Loucy (cell line): ENCODE data around the gene COL27A1.

Source experiments
- H2AFZ ChIP-seq: fragments of 200-600 bp; sonication (generic); 2 replicates; pipeline ENCODE4 v1.6.0; 2016; ENCODE audit warnings: antibody characterized with exemption, mild to moderate bottlenecking, low read length, moderate library complexity
- H3F3A ChIP-seq: fragments of 200-600 bp; 2 replicates; pipeline ENCODE4 v1.6.0; 2016; ENCODE audit warnings: antibody characterized with exemption, low read depth, mild to moderate bottlenecking
- H3K27me3 ChIP-seq: fragments of 200-600 bp; sonication (generic); 2 replicates; pipeline ENCODE4 v1.6.1; 2014; ENCODE audit warnings: low read length, mild to moderate bottlenecking; ENCODE audit not compliant: insufficient read depth, poor library complexity, severe bottlenecking
- H3K36me3 ChIP-seq: fragments of 200-600 bp; sonication (generic); 2 replicates; pipeline ENCODE4 v1.6.1; 2016; ENCODE audit warnings: low read length; ENCODE audit not compliant: insufficient read depth
- H3K4me1 ChIP-seq: fragments of 200-600 bp; sonication (generic); 2 replicates; pipeline ENCODE4 v1.5.1; 2014; ENCODE audit warnings: low read length, mild to moderate bottlenecking; ENCODE audit not compliant: insufficient read depth, poor library complexity, severe bottlenecking
- H3K4me2 ChIP-seq: fragments of 200-600 bp; sonication (generic); 2 replicates; pipeline ENCODE4 v1.6.0; 2014; ENCODE audit warnings: antibody characterized with exemption, low read length, low read depth, mild to moderate bottlenecking; ENCODE audit not compliant: poor library complexity, severe bottlenecking
- H3K4me3 ChIP-seq: fragments of 200-600 bp; sonication (generic); 2 replicates; pipeline ENCODE4 v1.5.1; 2014; ENCODE audit warnings: low read length, mild to moderate bottlenecking, mixed read lengths; ENCODE audit not compliant: poor library complexity, severe bottlenecking
- H3K79me2 ChIP-seq: fragments of 200-600 bp; sonication (generic); 2 replicates; pipeline ENCODE4 v1.6.1; 2014; ENCODE audit warnings: low read length; ENCODE audit not compliant: insufficient read depth
- H3K9ac ChIP-seq: fragments of 200-600 bp; sonication (generic); 2 replicates; pipeline ENCODE4 v1.6.0; 2014; ENCODE audit warnings: mild to moderate bottlenecking, low read depth, low read length, moderate library complexity; ENCODE audit not compliant: poor library complexity, severe bottlenecking
- H3K9me2 ChIP-seq: fragments of 200-600 bp; sonication (generic); replicated peaks from 2 replicates; pipeline ENCODE4 v1.6.1; 2016; ENCODE audit warnings: low read depth, low read length, mixed read lengths
- H3K9me3 ChIP-seq: fragments of 200-600 bp; sonication (generic); 2 replicates; pipeline ENCODE4 v1.6.1; 2014; ENCODE audit warnings: mild to moderate bottlenecking, antibody characterized with exemption, low read length, low read depth; ENCODE audit not compliant: insufficient read depth
- H4K20me1 ChIP-seq: fragments of 200-600 bp; sonication (generic); 2 replicates; pipeline ENCODE4 v1.6.0; 2014; ENCODE audit warnings: antibody characterized with exemption, low read length, mild to moderate bottlenecking; ENCODE audit not compliant: insufficient read depth, poor library complexity, severe bottlenecking
- CTCF ChIP-seq: fragments of 200-600 bp; sonication (generic); conservative IDR thresholded peaks from 2 replicates; pipeline ENCODE4 v1.5.1; 2014; ENCODE audit warnings: mild to moderate bottlenecking, antibody characterized with exemption, low read length
- EZH2phosphoT487 ChIP-seq: fragments of 200-600 bp; IDR thresholded peaks from 2 replicates; pipeline ENCODE4 v1.6.1; 2018; ENCODE audit warnings: antibody characterized with exemption, mild to moderate bottlenecking, moderate library complexity, borderline replicate concordance

Gene COL27A1

GRCh38 chr9:114165407-114166102, 10.2 kb downstream of the COL27A1 start:
- H3K79me2 ChIP-seq, result no peaks in the 10 kb centered on the region
- no peaks in the 10 kb centered on the region for H3K36me3 ChIP-seq
- no peaks in the 10 kb centered on the region for H3F3A ChIP-seq
- TF ChIP-seq CTCF (no peak), EZH2phosphoT487 (no peak)
- H3K9ac ChIP-seq, result no peak overlapping the region
- no peak overlapping the region for H3K4me3 ChIP-seq
- no peaks in the 10 kb centered on the region for H3K9me3 ChIP-seq
- no peaks in the 10 kb centered on the region for H3K9me2 ChIP-seq
- H3K27me3 ChIP-seq, result no peaks in the 10 kb centered on the region
- no peak overlapping the region for H3K4me2 ChIP-seq
- no peaks in the 10 kb centered on the region for H3K4me1 ChIP-seq
- H2AFZ ChIP-seq, result no peak overlapping the region
- no peaks in the 10 kb centered on the region for H4K20me1 ChIP-seq

GRCh38 chr9:114166103-114166470, 10.8 kb downstream of the COL27A1 start:
- H3K4me1 ChIP-seq, result no peaks in the 10 kb centered on the region
- no peaks in the 10 kb centered on the region for H3K79me2 ChIP-seq
- no peak for TF ChIP-seq EZH2phosphoT487
- no peak overlapping the region for H3K4me2 ChIP-seq
- H2AFZ ChIP-seq, result no peak overlapping the region
- no peaks in the 10 kb centered on the region for H3K9me2 ChIP-seq
- H4K20me1 ChIP-seq, result no peaks in the 10 kb centered on the region
- no peaks in the 10 kb centered on the region for H3K9me3 ChIP-seq
- no peaks in the 10 kb centered on the region for H3K36me3 ChIP-seq
- no peak overlapping the region for H3K9ac ChIP-seq
- no peaks in the 10 kb centered on the region for H3F3A ChIP-seq
- H3K27me3 ChIP-seq, result no peaks in the 10 kb centered on the region
- no peak overlapping the region for H3K4me3 ChIP-seq

- Histone ChIP-seq H3K9me2 (no peaks in the 10 kb centered on the region), H3K9ac (no peak overlapping the region), H3K36me3 (no peaks in the 10 kb centered on the region), H3K9me3 (no peaks in the 10 kb centered on the region), H4K20me1 (no peaks in the 10 kb centered on the region), H3K79me2 (no peaks in the 10 kb centered on the region), H3K4me1 (no peaks in the 10 kb centered on the region), H3F3A (no peaks in the 10 kb centered on the region), H3K4me3 (no peak overlapping the region), H3K27me3 (no peaks in the 10 kb centered on the region), H3K4me2 (no peak overlapping the region), H2AFZ (no peak overlapping the region)
- TF ChIP-seq EZH2phosphoT487 (no peak), CTCF (no peak)
These were observed 11.6 kb downstream of the COL27A1 start for GRCh38 chr9:114166614-114167572.
